ENCODE results near the gene KCNIP4. TPM values are rescaled to one million over a fixed set of nuclear protein-coding genes. Genes with fewer than 3 reads are reported as not detected.

KCNIP4 gene
- polyA plus RNA-seq, 4 donors = 10.6 to 18.3 (median 15.5) TPM

DNA sequence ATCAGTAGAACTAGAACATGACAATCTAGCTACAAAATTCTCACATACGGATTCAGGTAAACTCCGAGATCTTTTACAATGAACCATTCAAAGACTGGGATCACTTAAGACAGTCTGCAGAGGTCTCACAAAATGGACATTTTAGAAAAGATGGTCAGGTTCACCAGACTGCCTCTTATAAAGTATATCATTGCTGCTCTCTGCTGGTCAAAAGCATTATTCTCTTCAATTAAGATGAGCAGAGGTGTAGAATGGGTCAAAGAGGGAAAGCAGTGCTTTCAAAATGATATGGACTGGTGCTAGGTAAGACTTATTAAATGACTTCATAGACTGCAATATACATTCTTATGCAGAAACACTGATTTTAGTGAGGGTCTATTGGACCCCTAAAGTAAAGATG lies 813.6 kb downstream of the KCNIP4 start:
- no peak for DNase-seq (ENCODE audit: low read depth in 4 of 4, low spot score in 3 of 4)

DNA sequence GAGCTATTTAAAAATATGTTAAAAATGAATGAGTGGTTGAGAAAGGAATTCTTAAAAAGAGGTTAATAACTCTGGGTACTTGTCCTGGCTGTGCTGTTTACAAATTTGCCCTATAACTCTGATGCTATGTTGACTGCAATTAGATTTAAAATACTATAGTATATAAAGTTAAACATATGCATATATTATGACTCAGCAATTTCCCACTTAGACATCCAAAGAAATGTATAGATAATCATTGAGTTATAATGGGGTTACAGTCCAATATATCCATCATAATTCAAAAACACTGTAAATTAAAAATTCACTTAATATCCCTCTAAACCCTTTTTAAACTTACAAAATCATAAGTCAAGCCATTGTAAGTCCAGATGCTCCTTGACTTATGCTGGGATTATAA lies 818.0 kb downstream of the KCNIP4 start:
- DNase-seq (ENCODE audit: low read depth in 4 of 4, low spot score in 3 of 4) = no peak

- no peak for DNase-seq (ENCODE audit: low read depth in 4 of 4, low spot score in 3 of 4)
These were observed 822.5 kb downstream of the KCNIP4 start for GRCh38 chr4:21126014-21126512.

- DNase-seq (ENCODE audit: low read depth in 4 of 4, low spot score in 3 of 4) = no peak
These were observed 830.3 kb downstream of the KCNIP4 start for GRCh38 chr4:21118301-21118700.

GRCh38 chr4:21117541-21118180 lies 830.9 kb downstream of the KCNIP4 start:
- DNase-seq (ENCODE audit: low read depth in 4 of 4, low spot score in 3 of 4) = no peak

DNA sequence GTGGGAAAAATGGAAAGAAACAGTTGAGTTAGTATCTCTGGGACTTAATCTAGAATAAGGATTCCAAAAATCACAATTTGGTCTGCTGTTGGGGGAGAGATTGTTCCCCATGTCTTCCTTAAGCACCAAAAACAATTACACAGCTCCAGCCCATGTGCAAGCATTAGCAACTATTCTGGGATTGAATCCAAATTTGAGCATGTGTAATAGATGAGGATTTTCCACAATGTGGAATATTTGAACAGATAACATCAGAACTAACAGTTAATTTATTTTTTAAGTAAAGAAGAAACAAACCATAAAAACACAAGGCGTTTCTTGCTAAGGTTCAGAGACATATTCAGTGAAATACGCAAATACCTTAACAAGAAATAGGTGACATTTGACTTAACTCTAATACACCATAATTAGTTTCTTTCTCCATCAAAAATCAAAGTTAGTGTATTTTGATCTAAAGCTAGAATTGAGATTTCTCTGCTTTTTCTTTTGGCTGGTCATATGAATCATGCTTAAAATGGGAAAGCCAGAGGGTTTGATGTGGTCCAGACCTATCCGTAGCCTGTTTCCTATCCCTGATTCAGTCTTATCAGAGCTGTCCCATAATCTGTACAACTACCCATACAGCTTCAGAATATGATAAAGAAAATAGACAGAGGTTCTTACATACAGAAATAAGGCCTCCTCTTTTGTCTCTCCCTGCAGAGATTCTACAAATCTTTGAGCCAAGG lies 834.9 kb downstream of the KCNIP4 start:
- no peak for DNase-seq (ENCODE audit: low read depth in 4 of 4, low spot score in 3 of 4)

GRCh38 chr4:21102667-21103066 lies 845.9 kb downstream of the KCNIP4 start:
- no peak for DNase-seq (ENCODE audit: low read depth in 4 of 4, low spot score in 3 of 4)

- no peak for DNase-seq (ENCODE audit: low read depth in 4 of 4, low spot score in 3 of 4)
These were observed 850.7 kb downstream of the KCNIP4 start for GRCh38 chr4:21097865-21098264.

DNA sequence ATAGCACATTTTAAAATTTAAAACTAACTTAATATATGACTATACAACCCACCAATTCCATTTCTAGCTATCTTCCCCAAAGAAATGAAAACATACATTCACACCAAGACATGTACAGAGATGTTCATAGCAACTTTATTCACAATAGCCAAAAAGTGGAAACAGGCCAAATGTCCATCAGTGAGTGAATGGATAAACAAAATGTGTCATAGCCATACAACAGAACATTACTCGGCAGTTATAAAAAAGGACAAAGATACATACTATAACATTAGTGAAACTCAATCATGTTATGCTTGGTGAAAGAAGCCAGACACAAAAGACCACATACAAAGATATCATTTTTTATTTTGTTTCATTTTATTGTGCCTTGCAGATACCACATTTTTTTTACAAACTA lies 851.5 kb downstream of the KCNIP4 start:
- DNase-seq (ENCODE audit: low read depth in 4 of 4, low spot score in 3 of 4) = no peak

GRCh38 chr4:21092531-21092930 lies 856.0 kb downstream of the KCNIP4 start:
- DNase-seq (ENCODE audit: low read depth in 4 of 4, low spot score in 3 of 4) = no peak

GRCh38 chr4:21090094-21090666 lies 858.4 kb downstream of the KCNIP4 start:
- DNase-seq (ENCODE audit: low read depth in 4 of 4, low spot score in 3 of 4) = no peak

GRCh38 chr4:21083413-21083812 lies 865.2 kb downstream of the KCNIP4 start:
- DNase-seq (ENCODE audit: low read depth in 4 of 4, low spot score in 3 of 4) = no peak

- DNase-seq (ENCODE audit: low read depth in 4 of 4, low spot score in 3 of 4) = no peak
These were observed 870.6 kb downstream of the KCNIP4 start for GRCh38 chr4:21077967-21078366.

- no peak for DNase-seq (ENCODE audit: low read depth in 4 of 4, low spot score in 3 of 4)
These were observed 881.2 kb downstream of the KCNIP4 start for GRCh38 chr4:21067351-21067750.

DNA sequence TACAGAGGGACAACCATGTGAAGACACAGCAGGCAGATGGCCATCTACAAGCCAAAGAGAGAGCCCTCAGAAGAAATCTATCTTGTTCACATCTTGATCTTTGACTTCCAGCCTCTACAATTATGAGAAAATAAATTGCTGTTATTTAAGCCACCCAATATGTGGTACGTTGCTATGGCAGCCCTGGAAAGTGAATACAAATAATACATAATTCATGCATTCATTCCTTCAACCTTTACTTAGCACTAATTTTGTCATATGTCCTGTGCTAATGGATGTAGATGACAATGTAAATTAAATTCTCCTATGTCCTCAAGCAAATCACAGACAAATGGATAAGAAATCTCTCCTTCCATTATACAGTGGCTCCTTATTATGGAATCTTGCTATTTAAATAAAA lies 886.7 kb downstream of the KCNIP4 start:
- no peak for DNase-seq (ENCODE audit: low read depth in 4 of 4, low spot score in 3 of 4)

- no peak for DNase-seq (ENCODE audit: low read depth in 4 of 4, low spot score in 3 of 4)
These were observed 902.4 kb downstream of the KCNIP4 start for GRCh38 chr4:21046141-21046540.

GRCh38 chr4:21045119-21045518 lies 903.5 kb downstream of the KCNIP4 start:
- DNase-seq (ENCODE audit: low read depth in 4 of 4, low spot score in 3 of 4) = no peak

DNA sequence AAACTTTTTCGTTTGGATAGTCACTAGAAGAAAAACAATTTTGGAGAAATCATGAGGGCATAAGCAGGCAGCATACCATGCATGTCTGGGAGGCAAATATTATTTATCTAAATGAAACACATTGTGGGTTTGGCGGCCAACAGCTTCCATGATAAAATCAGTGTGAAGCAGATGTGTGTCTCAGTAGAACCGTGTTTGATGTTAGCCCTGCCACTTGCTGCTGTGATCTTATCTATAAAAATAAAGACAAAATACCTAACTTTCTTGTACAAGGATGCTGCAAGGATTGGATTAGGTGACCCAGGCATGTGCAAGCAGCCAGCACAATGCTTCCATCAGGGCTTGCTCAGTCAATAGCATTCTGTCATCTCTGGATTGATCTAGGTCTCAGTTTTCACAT lies 906.9 kb downstream of the KCNIP4 start:
- DNase-seq (ENCODE audit: low read depth in 4 of 4, low spot score in 3 of 4) = no peak

- no peak for DNase-seq (ENCODE audit: low read depth in 4 of 4, low spot score in 3 of 4)
These were observed 913.8 kb downstream of the KCNIP4 start for GRCh38 chr4:21034728-21035127.

DNA sequence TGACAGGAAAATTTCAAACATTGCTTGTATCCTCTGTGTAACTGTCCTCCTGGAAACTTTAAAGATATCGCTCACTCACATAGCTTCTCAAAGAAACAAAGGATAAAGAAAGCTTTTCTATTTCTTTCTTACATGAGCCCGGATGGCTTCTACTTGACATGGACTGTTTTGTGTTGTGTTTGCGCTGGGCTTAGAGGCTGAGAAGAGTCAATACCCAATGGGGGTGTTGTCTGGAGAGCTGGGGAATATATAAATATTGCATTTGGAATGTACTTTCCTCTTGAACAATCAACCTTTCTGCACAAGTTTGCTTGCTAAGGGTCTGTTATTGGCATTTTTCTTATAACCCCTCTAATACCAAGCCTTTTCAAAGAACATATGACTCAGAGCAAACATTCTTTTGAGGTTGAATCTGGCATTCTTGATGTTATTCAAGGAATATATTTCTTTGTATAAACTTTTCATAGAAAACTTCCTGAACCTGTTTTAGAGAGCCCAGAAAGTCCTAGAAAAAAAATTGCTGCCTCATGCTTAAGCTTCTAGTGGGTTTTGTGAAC lies 916.4 kb downstream of the KCNIP4 start:
- no peak for DNase-seq (ENCODE audit: low read depth in 4 of 4, low spot score in 3 of 4)

DNA sequence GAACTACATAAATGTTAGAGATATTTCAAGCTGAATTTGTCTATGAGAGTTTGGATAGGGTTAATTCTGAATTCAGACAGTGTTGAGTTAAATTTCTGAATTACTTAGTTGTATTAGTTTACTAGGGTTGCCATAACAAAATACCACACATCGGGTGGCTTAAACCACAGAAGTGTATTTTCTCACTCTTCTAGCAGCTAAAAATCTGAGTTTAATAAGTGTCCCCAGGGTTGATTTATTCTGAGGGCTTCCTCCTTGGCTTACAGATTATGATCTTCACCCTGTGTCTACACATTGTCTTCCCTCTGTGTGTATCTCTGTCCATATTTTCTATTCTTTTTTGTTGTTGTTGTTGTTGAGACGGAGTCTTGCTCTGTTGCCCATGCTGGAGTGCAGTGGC lies 929.8 kb downstream of the KCNIP4 start:
- DNase-seq (ENCODE audit: low read depth in 4 of 4, low spot score in 3 of 4) = no peak

DNA sequence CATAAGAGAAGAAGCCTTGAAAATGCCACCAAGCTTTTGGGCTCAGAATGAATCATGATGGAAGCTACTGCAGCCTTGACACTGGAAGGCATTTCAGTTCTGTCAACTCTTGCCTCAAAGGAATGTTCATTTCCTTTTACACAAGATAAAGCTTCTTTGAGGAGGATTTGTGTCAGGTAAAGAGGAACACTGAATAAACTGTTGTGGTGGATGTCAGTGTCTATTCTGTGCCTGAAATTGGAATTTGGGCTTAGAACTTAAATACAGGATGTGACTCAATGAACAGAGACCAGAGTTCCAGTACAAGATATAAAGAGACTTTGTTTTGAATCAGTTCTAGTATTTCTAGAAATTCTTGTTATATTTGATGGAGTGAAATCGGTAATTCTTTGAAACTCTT lies 935.1 kb downstream of the KCNIP4 start:
- no peak for DNase-seq (ENCODE audit: low read depth in 4 of 4, low spot score in 3 of 4)

All from right renal pelvis (tissue), 4 donors.